Smooth muscle cell (in vitro differentiated cells): ENCODE measurements around the gene SCFD2. TPM values are rescaled to one million over a fixed set of nuclear protein-coding genes. Genes with fewer than 3 reads are reported as not detected.

ENCODE experiments used
- DNase-seq: peaks from one replicate; lab custom pipeline; 2025; ENCODE audit not compliant: unreplicated experiment; lab: John Stamatoyannopoulos, UW
- H2AFZ ChIP-seq: fragments of 200-600 bp; sonication (generic); 2 replicates; pipeline ENCODE4 v1.6.0; 2016; ENCODE audit warnings: antibody characterized with exemption, low read depth, mild to moderate bottlenecking
- H3F3A ChIP-seq: fragments of 200-600 bp; sonication (generic); 2 replicates; pipeline ENCODE4 v1.6.0; 2017; ENCODE audit warnings: antibody characterized with exemption, low read depth
- H3K27ac ChIP-seq: fragments of 200-600 bp; sonication (generic); 2 replicates; pipeline ENCODE4 v1.5.1; 2016; ENCODE audit warnings: low read depth, mild to moderate bottlenecking
- H3K27me3 ChIP-seq: fragments of 200-600 bp; sonication (generic); 2 replicates; pipeline ENCODE4 v1.6.1; 2016; ENCODE audit warnings: low read depth, mild to moderate bottlenecking
- H3K36me3 ChIP-seq: fragments of 200-600 bp; sonication (generic); 2 replicates; pipeline ENCODE4 v1.5.1; 2016; ENCODE audit warnings: low read depth
- H3K4me1 ChIP-seq: fragments of 200-600 bp; sonication (generic); 2 replicates; pipeline ENCODE4 v1.5.1; 2016; ENCODE audit warnings: low read depth
- H3K4me2 ChIP-seq: fragments of 200-600 bp; sonication (generic); 2 replicates; pipeline ENCODE4 v1.6.0; 2016; ENCODE audit warnings: mild to moderate bottlenecking
- H3K4me3 ChIP-seq: fragments of 200-600 bp; sonication (generic); 2 replicates; pipeline ENCODE4 v1.5.1; 2016; ENCODE audit warnings: mild to moderate bottlenecking
- H3K79me2 ChIP-seq: fragments of 200-600 bp; sonication (generic); 2 replicates; pipeline ENCODE4 v1.6.0; 2016; ENCODE audit warnings: low read depth, mild to moderate bottlenecking
- H3K9ac ChIP-seq: fragments of 200-600 bp; sonication (generic); 2 replicates; pipeline ENCODE4 v1.6.0; 2016; ENCODE audit warnings: low read depth
- H3K9me3 ChIP-seq: fragments of 200-600 bp; sonication (generic); replicated peaks from 2 replicates; pipeline ENCODE4 v1.5.1; 2016; ENCODE audit warnings: low read depth
- H4K20me1 ChIP-seq: fragments of 200-600 bp; sonication (generic); 2 replicates; pipeline ENCODE4 v1.6.0; 2016; ENCODE audit warnings: low read depth
- WGBS: methylation state at CpG from one replicate; pipeline ENCODE4 v1.1.7; 2016; ENCODE audit warnings: low lambda C conversion rate; 5-methylcytosine and 5-hydroxymethylcytosine counted together
- polyA plus RNA-seq: library from polyadenylated mRNA; unstranded; fragments of >200 nt; fragmentation: Nextera tagmentation; extraction: Ambion mirVana; gene quantifications from 2 replicates; pipeline ENCODE4 v1.2.1, GENCODE V29; 2016
- total RNA-seq: library from RNA; depleted of rRNA; stranded (reverse); fragments of >200 nt; gene quantifications from 2 replicates; pipeline ENCODE4 v1.2.3, GENCODE V29; 2014
- TF ChIP-seq, protein P1 (sequence below): fragments of 200-600 bp; sonication (generic); IDR thresholded peaks from 2 replicates; pipeline ENCODE4 v1.5.1; 2017; ENCODE audit warnings: borderline replicate concordance, mild to moderate bottlenecking, antibody characterized with exemption; ENCODE audit not compliant: insufficient read depth, poor library complexity, severe bottlenecking

SCFD2 gene
- total and polyA plus RNA-seq, 2 experiments from 2014 or later = 7.8 to 11.4 TPM

GRCh38 chr4:52999626-53000025 is 366.2 kb downstream of the SCFD2 start:
- no peak overlapping the region for H2AFZ ChIP-seq
- no peak for DNase-seq
- no peak overlapping the region for H3K4me2 ChIP-seq
- H3K27ac ChIP-seq = no peak overlapping the region
- H3K9ac ChIP-seq = no peak overlapping the region
- WGBS = 90% methylated on average over 6 of the region's 6 CpGs
- no peaks in the 10 kb centered on the region for H3K79me2 ChIP-seq
- peaks cover 16% of the 10 kb centered on the region for H3K4me1 ChIP-seq
- no peaks in the 10 kb centered on the region for H4K20me1 ChIP-seq
- H3K9me3 ChIP-seq = no peaks in the 10 kb centered on the region
- TF ChIP-seq, protein P1, sequence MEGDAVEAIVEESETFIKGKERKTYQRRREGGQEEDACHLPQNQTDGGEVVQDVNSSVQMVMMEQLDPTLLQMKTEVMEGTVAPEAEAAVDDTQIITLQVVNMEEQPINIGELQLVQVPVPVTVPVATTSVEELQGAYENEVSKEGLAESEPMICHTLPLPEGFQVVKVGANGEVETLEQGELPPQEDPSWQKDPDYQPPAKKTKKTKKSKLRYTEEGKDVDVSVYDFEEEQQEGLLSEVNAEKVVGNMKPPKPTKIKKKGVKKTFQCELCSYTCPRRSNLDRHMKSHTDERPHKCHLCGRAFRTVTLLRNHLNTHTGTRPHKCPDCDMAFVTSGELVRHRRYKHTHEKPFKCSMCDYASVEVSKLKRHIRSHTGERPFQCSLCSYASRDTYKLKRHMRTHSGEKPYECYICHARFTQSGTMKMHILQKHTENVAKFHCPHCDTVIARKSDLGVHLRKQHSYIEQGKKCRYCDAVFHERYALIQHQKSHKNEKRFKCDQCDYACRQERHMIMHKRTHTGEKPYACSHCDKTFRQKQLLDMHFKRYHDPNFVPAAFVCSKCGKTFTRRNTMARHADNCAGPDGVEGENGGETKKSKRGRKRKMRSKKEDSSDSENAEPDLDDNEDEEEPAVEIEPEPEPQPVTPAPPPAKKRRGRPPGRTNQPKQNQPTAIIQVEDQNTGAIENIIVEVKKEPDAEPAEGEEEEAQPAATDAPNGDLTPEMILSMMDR = no peak
- peaks cover 6% of the 10 kb centered on the region for H3F3A ChIP-seq
- no peaks in the 10 kb centered on the region for H3K36me3 ChIP-seq
- H3K4me3 ChIP-seq = no peak overlapping the region
- H3K27me3 ChIP-seq = no peaks in the 10 kb centered on the region

GRCh38 chr4:52998413-52998812 is 367.4 kb downstream of the SCFD2 start:
- no peak for DNase-seq
- Histone ChIP-seq H3K9ac (no peak overlapping the region), H3F3A (peaks cover 6% of the 10 kb centered on the region), H4K20me1 (no peaks in the 10 kb centered on the region), H3K4me2 (no peak overlapping the region), H3K9me3 (no peaks in the 10 kb centered on the region), H3K27me3 (no peaks in the 10 kb centered on the region), H3K79me2 (no peaks in the 10 kb centered on the region), H3K4me3 (no peak overlapping the region), H3K27ac (no peak overlapping the region), H2AFZ (no peak overlapping the region), H3K4me1 (peaks cover 16% of the 10 kb centered on the region), H3K36me3 (no peaks in the 10 kb centered on the region)
- 98% methylated on average over 3 of the region's 3 CpGs for WGBS
- TF ChIP-seq, protein P1 = no peak

- no peak overlapping the region for H3K4me3 ChIP-seq
- H3K4me2 ChIP-seq = peak overlapping the region; percentile 70
- no peaks in the 10 kb centered on the region for H3K36me3 ChIP-seq
- no peak overlapping the region for H2AFZ ChIP-seq
- no peak for DNase-seq
- WGBS = 63% methylated on average over 3 of the region's 3 CpGs
- H3K79me2 ChIP-seq = no peaks in the 10 kb centered on the region
- H3K27ac ChIP-seq = peak overlapping the region; percentile 88
- no peaks in the 10 kb centered on the region for H3K27me3 ChIP-seq
- peaks cover 6% of the 10 kb centered on the region for H3F3A ChIP-seq
- H4K20me1 ChIP-seq = no peaks in the 10 kb centered on the region
- TF ChIP-seq, protein P1 = no peak
- H3K4me1 ChIP-seq = peaks cover 16% of the 10 kb centered on the region
- H3K9ac ChIP-seq = no peak overlapping the region
- H3K9me3 ChIP-seq = no peaks in the 10 kb centered on the region
These were observed 368.8 kb downstream of the SCFD2 start for GRCh38 chr4:52997132-52997416.

- H4K20me1 ChIP-seq = no peaks in the 10 kb centered on the region
- H3K9me3 ChIP-seq = no peaks in the 10 kb centered on the region
- no peaks in the 10 kb centered on the region for H3K36me3 ChIP-seq
- TF ChIP-seq, protein P1 = no peak
- H3K9ac ChIP-seq = peak overlapping the region; percentile 18
- DNase-seq = no peak
- peaks cover 6% of the 10 kb centered on the region for H3F3A ChIP-seq
- H3K79me2 ChIP-seq = no peaks in the 10 kb centered on the region
- peaks cover 16% of the 10 kb centered on the region for H3K4me1 ChIP-seq
- WGBS = 14% methylated on average over 7 of the region's 7 CpGs
- H3K4me3 ChIP-seq = peak overlapping the region; percentile 4
- no peaks in the 10 kb centered on the region for H3K27me3 ChIP-seq
- no peak overlapping the region for H2AFZ ChIP-seq
- H3K27ac ChIP-seq = peak overlapping the region; percentile 88
- peak overlapping the region; percentile 70 for H3K4me2 ChIP-seq
These were observed 369.4 kb downstream of the SCFD2 start for GRCh38 chr4:52996261-52997131.
